GM18526 (cell line): ENCODE measurements around the gene SLC25A13.

Experiments
- POLR2A ChIP-seq: IDR thresholded peaks from 3 replicates; pipeline ENCODE4 v1.6.1; 2011; ENCODE audit not compliant: insufficient read length; ENCODE audit errors: extremely low read depth

The SLC25A13 gene

GRCh38 chr7:96127746-96128145 lies 194.2 kb downstream of the SLC25A13 start:
- no peak for TF ChIP-seq POLR2A

- TF ChIP-seq POLR2A = no peak
These were observed 195.5 kb downstream of the SLC25A13 start for GRCh38 chr7:96126382-96126781.

GRCh38 chr7:96122746-96123145 lies 199.2 kb downstream of the SLC25A13 start:
- TF ChIP-seq POLR2A = no peak

- no peak for TF ChIP-seq POLR2A
These were observed 200.1 kb downstream of the SLC25A13 start for GRCh38 chr7:96121752-96122151.

- no peak for TF ChIP-seq POLR2A
These were observed 201.3 kb downstream of the SLC25A13 start for GRCh38 chr7:96120445-96121225.

- no peak for TF ChIP-seq POLR2A
These were observed 203.4 kb downstream of the SLC25A13 start for GRCh38 chr7:96118449-96119001.

GRCh38 chr7:96116173-96116572 lies 205.7 kb downstream of the SLC25A13 start:
- no peak for TF ChIP-seq POLR2A

GRCh38 chr7:96114190-96114589 lies 207.7 kb downstream of the SLC25A13 start:
- no peak for TF ChIP-seq POLR2A

GRCh38 chr7:96111405-96111804 lies 210.5 kb downstream of the SLC25A13 start:
- no peak for TF ChIP-seq POLR2A

GRCh38 chr7:96104984-96105383 lies 216.9 kb downstream of the SLC25A13 start:
- TF ChIP-seq POLR2A = no peak

- no peak for TF ChIP-seq POLR2A
These were observed 219.6 kb downstream of the SLC25A13 start for GRCh38 chr7:96102096-96102811.

- TF ChIP-seq POLR2A = no peak
These were observed 221.2 kb downstream of the SLC25A13 start for GRCh38 chr7:96100737-96101136.

GRCh38 chr7:96097835-96098234 lies 224.1 kb downstream of the SLC25A13 start:
- TF ChIP-seq POLR2A = no peak

- no peak for TF ChIP-seq POLR2A
These were observed 228.5 kb downstream of the SLC25A13 start for GRCh38 chr7:96093435-96093834.

GRCh38 chr7:96090756-96091155 lies 231.1 kb downstream of the SLC25A13 start:
- no peak for TF ChIP-seq POLR2A

- TF ChIP-seq POLR2A = no peak
These were observed 232.4 kb downstream of the SLC25A13 start for GRCh38 chr7:96089511-96089910.
